Loucy (cell line): Measurements from ENCODE around the gene STPG2.
"Not testable (repeated sequence)": the region's sequence is repeated elsewhere in the genome, so short reads cannot be mapped to it uniquely, and the experiment has no call there.

Source experiments
- H2AFZ ChIP-seq: fragments of 200-600 bp; sonication (generic); 2 replicates; pipeline ENCODE4 v1.6.0; 2016; ENCODE audit warnings: antibody characterized with exemption, mild to moderate bottlenecking, low read length, moderate library complexity
- H3F3A ChIP-seq: fragments of 200-600 bp; 2 replicates; pipeline ENCODE4 v1.6.0; 2016; ENCODE audit warnings: antibody characterized with exemption, low read depth, mild to moderate bottlenecking
- H3K27me3 ChIP-seq: fragments of 200-600 bp; sonication (generic); 2 replicates; pipeline ENCODE4 v1.6.1; 2014; ENCODE audit warnings: low read length, mild to moderate bottlenecking; ENCODE audit not compliant: insufficient read depth, poor library complexity, severe bottlenecking
- H3K36me3 ChIP-seq: fragments of 200-600 bp; sonication (generic); 2 replicates; pipeline ENCODE4 v1.6.1; 2016; ENCODE audit warnings: low read length; ENCODE audit not compliant: insufficient read depth
- H3K4me1 ChIP-seq: fragments of 200-600 bp; sonication (generic); 2 replicates; pipeline ENCODE4 v1.5.1; 2014; ENCODE audit warnings: low read length, mild to moderate bottlenecking; ENCODE audit not compliant: insufficient read depth, poor library complexity, severe bottlenecking
- H3K4me2 ChIP-seq: fragments of 200-600 bp; sonication (generic); 2 replicates; pipeline ENCODE4 v1.6.0; 2014; ENCODE audit warnings: antibody characterized with exemption, low read length, low read depth, mild to moderate bottlenecking; ENCODE audit not compliant: poor library complexity, severe bottlenecking
- H3K4me3 ChIP-seq: fragments of 200-600 bp; sonication (generic); 2 replicates; pipeline ENCODE4 v1.5.1; 2014; ENCODE audit warnings: low read length, mild to moderate bottlenecking, mixed read lengths; ENCODE audit not compliant: poor library complexity, severe bottlenecking
- H3K79me2 ChIP-seq: fragments of 200-600 bp; sonication (generic); 2 replicates; pipeline ENCODE4 v1.6.1; 2014; ENCODE audit warnings: low read length; ENCODE audit not compliant: insufficient read depth
- H3K9ac ChIP-seq: fragments of 200-600 bp; sonication (generic); 2 replicates; pipeline ENCODE4 v1.6.0; 2014; ENCODE audit warnings: mild to moderate bottlenecking, low read depth, low read length, moderate library complexity; ENCODE audit not compliant: poor library complexity, severe bottlenecking
- H3K9me2 ChIP-seq: fragments of 200-600 bp; sonication (generic); replicated peaks from 2 replicates; pipeline ENCODE4 v1.6.1; 2016; ENCODE audit warnings: low read depth, low read length, mixed read lengths
- H3K9me3 ChIP-seq: fragments of 200-600 bp; sonication (generic); 2 replicates; pipeline ENCODE4 v1.6.1; 2014; ENCODE audit warnings: mild to moderate bottlenecking, antibody characterized with exemption, low read length, low read depth; ENCODE audit not compliant: insufficient read depth
- H4K20me1 ChIP-seq: fragments of 200-600 bp; sonication (generic); 2 replicates; pipeline ENCODE4 v1.6.0; 2014; ENCODE audit warnings: antibody characterized with exemption, low read length, mild to moderate bottlenecking; ENCODE audit not compliant: insufficient read depth, poor library complexity, severe bottlenecking
- CTCF ChIP-seq: fragments of 200-600 bp; sonication (generic); conservative IDR thresholded peaks from 2 replicates; pipeline ENCODE4 v1.5.1; 2014; ENCODE audit warnings: mild to moderate bottlenecking, antibody characterized with exemption, low read length
- EZH2phosphoT487 ChIP-seq: fragments of 200-600 bp; IDR thresholded peaks from 2 replicates; pipeline ENCODE4 v1.6.1; 2018; ENCODE audit warnings: antibody characterized with exemption, mild to moderate bottlenecking, moderate library complexity, borderline replicate concordance

STPG2 gene

GRCh38 chr4:97645071-97645821 is 498.0 kb downstream of the STPG2 start:
- Histone ChIP-seq H3K79me2 (no peaks in the 10 kb centered on the region), H3K9me3 (no peaks in the 10 kb centered on the region), H3K9me2 (no peaks in the 10 kb centered on the region), H3K9ac (no peak overlapping the region), H4K20me1 (no peaks in the 10 kb centered on the region), H3K4me2 (no peak overlapping the region), H3K4me1 (no peaks in the 10 kb centered on the region), H3K4me3 (no peak overlapping the region), H3K27me3 (no peaks in the 10 kb centered on the region), H2AFZ (no peak overlapping the region), H3K36me3 (no peaks in the 10 kb centered on the region), H3F3A (no peaks in the 10 kb centered on the region)
- no peak for TF ChIP-seq CTCF
- no peak for TF ChIP-seq EZH2phosphoT487

GRCh38 chr4:97643179-97643578 is 500.1 kb downstream of the STPG2 start:
- Histone ChIP-seq H3K79me2 (no peaks in the 10 kb centered on the region), H3K36me3 (no peaks in the 10 kb centered on the region), H3K9me2 (no peaks in the 10 kb centered on the region), H3K4me1 (no peaks in the 10 kb centered on the region), H3K4me2 (no peak overlapping the region), H3K27me3 (no peaks in the 10 kb centered on the region), H4K20me1 (no peaks in the 10 kb centered on the region), H3K9me3 (no peaks in the 10 kb centered on the region), H3K9ac (no peak overlapping the region), H3K4me3 (no peak overlapping the region), H3F3A (no peaks in the 10 kb centered on the region), H2AFZ (no peak overlapping the region)
- TF ChIP-seq EZH2phosphoT487 (no peak), CTCF (no peak)

GRCh38 chr4:97639961-97640360 is 503.3 kb downstream of the STPG2 start:
- H3K4me2 ChIP-seq = no peak overlapping the region
- H3K4me1 ChIP-seq = no peaks in the 10 kb centered on the region
- H3K9me3 ChIP-seq = no peaks in the 10 kb centered on the region
- TF ChIP-seq CTCF (no peak), EZH2phosphoT487 (no peak)
- H3K79me2 ChIP-seq = no peaks in the 10 kb centered on the region
- no peaks in the 10 kb centered on the region for H3F3A ChIP-seq
- no peaks in the 10 kb centered on the region for H4K20me1 ChIP-seq
- no peak overlapping the region for H2AFZ ChIP-seq
- no peak overlapping the region for H3K9ac ChIP-seq
- no peaks in the 10 kb centered on the region for H3K36me3 ChIP-seq
- H3K27me3 ChIP-seq = no peaks in the 10 kb centered on the region
- no peak overlapping the region for H3K4me3 ChIP-seq
- H3K9me2 ChIP-seq = no peaks in the 10 kb centered on the region

GRCh38 chr4:97633831-97634230 is 509.4 kb downstream of the STPG2 start:
- not testable (repeated sequence) for H3K4me1 ChIP-seq, H3K4me2 ChIP-seq, H3K4me3 ChIP-seq, H3F3A ChIP-seq, H3K79me2 ChIP-seq, H2AFZ ChIP-seq, H3K9me2 ChIP-seq, H3K27me3 ChIP-seq, H4K20me1 ChIP-seq, H3K36me3 ChIP-seq, H3K9ac ChIP-seq, H3K9me3 ChIP-seq
